ENCODE results near the gene ARHGAP40. TPM values are rescaled to one million over a fixed set of nuclear protein-coding genes. Genes with fewer than 3 reads are reported as not detected.

Gene ARHGAP40
- total and polyA plus RNA-seq, 2 of the 13 experiments (the other 11 are each of a cell fraction or from before 2014, with no cell fraction given), result 0.75 to 2.1 TPM

- TF ChIP-seq ZBTB40 (IDR thresholded peaks at IDR 0.05) (no peak), ZBTB40 (CRISPR knock-in tag; IDR thresholded peaks at IDR 0.05) (no peak), ZNF24 (IDR thresholded peaks at IDR 0.05) (no peak), NONO (IDR thresholded peaks at IDR 0.05) (no peak), NONO (CRISPR knock-in tag; conservative IDR thresholded peaks at IDR 0.05) (no peak), MEIS2 (CRISPR knock-in tag; IDR thresholded peaks at IDR 0.05) (peak; percentile 45; the same call in 1 of the 2 replicates), BCL6 (CRISPR knock-in tag; IDR thresholded peaks at IDR 0.05) (no peak; the same call in 1 of the 2 replicates), ZNF556 (CRISPR knock-in tag; IDR thresholded peaks at IDR 0.05; ENCODE audit: borderline replicate concordance) (no peak), NRL (CRISPR knock-in tag; IDR thresholded peaks at IDR 0.05; ENCODE audit: borderline replicate concordance) (no peak)
- TF ChIP-seq, protein P1, sequence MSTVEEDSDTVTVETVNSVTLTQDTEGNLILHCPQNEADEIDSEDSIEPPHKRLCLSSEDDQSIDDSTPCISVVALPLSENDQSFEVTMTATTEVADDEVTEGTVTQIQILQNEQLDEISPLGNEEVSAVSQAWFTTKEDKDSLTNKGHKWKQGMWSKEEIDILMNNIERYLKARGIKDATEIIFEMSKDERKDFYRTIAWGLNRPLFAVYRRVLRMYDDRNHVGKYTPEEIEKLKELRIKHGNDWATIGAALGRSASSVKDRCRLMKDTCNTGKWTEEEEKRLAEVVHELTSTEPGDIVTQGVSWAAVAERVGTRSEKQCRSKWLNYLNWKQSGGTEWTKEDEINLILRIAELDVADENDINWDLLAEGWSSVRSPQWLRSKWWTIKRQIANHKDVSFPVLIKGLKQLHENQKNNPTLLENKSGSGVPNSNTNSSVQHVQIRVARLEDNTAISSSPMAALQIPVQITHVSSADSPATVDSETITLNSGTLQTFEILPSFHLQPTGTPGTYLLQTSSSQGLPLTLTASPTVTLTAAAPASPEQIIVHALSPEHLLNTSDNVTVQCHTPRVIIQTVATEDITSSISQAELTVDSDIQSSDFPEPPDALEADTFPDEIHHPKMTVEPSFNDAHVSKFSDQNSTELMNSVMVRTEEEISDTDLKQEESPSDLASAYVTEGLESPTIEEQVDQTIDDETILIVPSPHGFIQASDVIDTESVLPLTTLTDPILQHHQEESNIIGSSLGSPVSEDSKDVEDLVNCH (CRISPR knock-in tag; IDR thresholded peaks at IDR 0.05), result no peak
- TF ChIP-seq, protein P2, sequence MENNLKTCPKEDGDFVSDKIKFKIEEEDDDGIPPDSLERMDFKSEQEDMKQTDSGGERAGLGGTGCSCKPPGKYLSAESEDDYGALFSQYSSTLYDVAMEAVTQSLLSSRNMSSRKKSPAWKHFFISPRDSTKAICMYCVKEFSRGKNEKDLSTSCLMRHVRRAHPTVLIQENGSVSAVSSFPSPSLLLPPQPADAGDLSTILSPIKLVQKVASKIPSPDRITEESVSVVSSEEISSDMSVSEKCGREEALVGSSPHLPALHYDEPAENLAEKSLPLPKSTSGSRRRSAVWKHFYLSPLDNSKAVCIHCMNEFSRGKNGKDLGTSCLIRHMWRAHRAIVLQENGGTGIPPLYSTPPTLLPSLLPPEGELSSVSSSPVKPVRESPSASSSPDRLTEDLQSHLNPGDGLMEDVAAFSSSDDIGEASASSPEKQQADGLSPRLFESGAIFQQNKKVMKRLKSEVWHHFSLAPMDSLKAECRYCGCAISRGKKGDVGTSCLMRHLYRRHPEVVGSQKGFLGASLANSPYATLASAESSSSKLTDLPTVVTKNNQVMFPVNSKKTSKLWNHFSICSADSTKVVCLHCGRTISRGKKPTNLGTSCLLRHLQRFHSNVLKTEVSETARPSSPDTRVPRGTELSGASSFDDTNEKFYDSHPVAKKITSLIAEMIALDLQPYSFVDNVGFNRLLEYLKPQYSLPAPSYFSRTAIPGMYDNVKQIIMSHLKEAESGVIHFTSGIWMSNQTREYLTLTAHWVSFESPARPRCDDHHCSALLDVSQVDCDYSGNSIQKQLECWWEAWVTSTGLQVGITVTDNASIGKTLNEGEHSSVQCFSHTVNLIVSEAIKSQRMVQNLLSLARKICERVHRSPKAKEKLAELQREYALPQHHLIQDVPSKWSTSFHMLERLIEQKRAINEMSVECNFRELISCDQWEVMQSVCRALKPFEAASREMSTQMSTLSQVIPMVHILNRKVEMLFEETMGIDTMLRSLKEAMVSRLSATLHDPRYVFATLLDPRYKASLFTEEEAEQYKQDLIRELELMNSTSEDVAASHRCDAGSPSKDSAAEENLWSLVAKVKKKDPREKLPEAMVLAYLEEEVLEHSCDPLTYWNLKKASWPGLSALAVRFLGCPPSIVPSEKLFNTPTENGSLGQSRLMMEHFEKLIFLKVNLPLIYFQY (CRISPR knock-in tag; IDR thresholded peaks at IDR 0.05; ENCODE audit: borderline replicate concordance), result peak; percentile 76; the same call in 1 of the 2 replicates
Measured at GRCh38 chr20:38680500-38681306, 79.1 kb downstream of the ARHGAP40 start (continued).
